Erythroblast (primary cell): ENCODE data around the gene DNAJA1.
"Not testable (repeated sequence)": the region's sequence is repeated elsewhere in the genome, so short reads cannot be mapped to it uniquely, and the experiment has no call there.

Experiments
- DNase-seq, 2 experiments: peaks; one replicate each; lab custom pipeline; 2025; lab: John Stamatoyannopoulos, UW
- GATA1 ChIP-seq: IDR thresholded peaks from 2 replicates; pipeline ENCODE4 v1.6.1; 2011; ENCODE audit warnings: low read depth, mild to moderate bottlenecking, control low read depth, low read length, moderate library complexity
- POLR2A ChIP-seq: IDR thresholded peaks from 2 replicates; pipeline ENCODE4 v1.6.1; 2011; ENCODE audit warnings: mild to moderate bottlenecking, low read length

Gene DNAJA1

GRCh38 chr9:33080534-33080933 is 55.5 kb downstream of the DNAJA1 start:
- TF ChIP-seq POLR2A (no peak), GATA1 (no peak)
- DNase-seq, result no peak

- DNase-seq, result peak; percentile 81 to 87
- TF ChIP-seq GATA1 (no peak), POLR2A (no peak)
Measured at GRCh38 chr9:33081128-33081851, 56.2 kb downstream of the DNAJA1 start.

GRCh38 chr9:33082128-33082527 is 57.1 kb downstream of the DNAJA1 start:
- TF ChIP-seq GATA1, result no peak
- TF ChIP-seq POLR2A, result no peak
- DNase-seq, result no peak

GRCh38 chr9:33082538-33083326 is 57.7 kb downstream of the DNAJA1 start:
- TF ChIP-seq POLR2A, result peak; percentile 9
- TF ChIP-seq GATA1, result no peak
- DNase-seq, result no peak

GRCh38 chr9:33085672-33086071 is 60.6 kb downstream of the DNAJA1 start:
- DNase-seq, result not testable (repeated sequence)
